T-cell (primary cell): ENCODE results near the gene RIC8B. TPM values are rescaled to one million over a fixed set of nuclear protein-coding genes. Genes with fewer than 3 reads are reported as not detected.
"Not testable (repeated sequence)": the region's sequence is repeated elsewhere in the genome, so short reads cannot be mapped to it uniquely, and the experiment has no call there.

Source experiments
- ATAC-seq, 4 experiments: fragments of 200-7000 bp in 3 of 4; fragments of 150-1000 bp in 1 of 4; cut with Tn5 transposase; replicated peaks in 1 of 4; 1 replicate in 3 of 4; 2 replicates in 1 of 4; pipeline ENCODE4 v1.10.0; 2021; ENCODE audit warnings: moderate library complexity in 3 of 4, mild to moderate bottlenecking in 2 of 4, moderate number of reproducible peaks in 1 of 4
- CTCF ChIA-PET, 2 donors: fragments of 300-600 bp; sonication (Branson Sonifier 250); formaldehyde crosslinking; loops; one replicate each; lab custom pipeline; 2022; ENCODE audit warnings: antibody characterized with exemption in 2 of 2; lab: Charles Lee
- POLR2A ChIA-PET, 2 donors: fragments of 300-600 bp; sonication (Branson Sonifier 250); formaldehyde crosslinking; loops; one replicate each; lab custom pipeline; 2022; ENCODE audit warnings: antibody characterized with exemption in 2 of 2; lab: Charles Lee
- DNase-seq, 35 experiments: peaks; one replicate each; pipeline versions ENCODE4 v3.0.0 to v3.0.0-alpha.2; 2013 to 2023
- H3K27ac ChIP-seq: one replicate; pipeline ENCODE4 v1.5.1; 2013; ENCODE audit warnings: low read length
- H3K27me3 ChIP-seq, 2 experiments: replicated peaks in 1 of 2; 1 replicate in 1 of 2; 2 replicates in 1 of 2; pipeline versions ENCODE4 v1.6.1 to v1.7.0; 2013; ENCODE audit warnings: low read length in 1 of 2, mixed read lengths in 1 of 2; ENCODE audit not compliant: control insufficient read depth in 2 of 2, insufficient read depth in 2 of 2; ENCODE audit errors: extremely low read depth in 1 of 2
- H3K36me3 ChIP-seq, 2 donors: 1 replicate in 1 of 2; 2 replicates in 1 of 2; pipeline versions ENCODE4 v1.6.1 to v1.7.0; 2013; ENCODE audit warnings: low read length in 1 of 2; ENCODE audit not compliant: control insufficient read depth in 2 of 2, insufficient read depth in 1 of 2; ENCODE audit errors: extremely low read depth in 1 of 2
- H3K4me1 ChIP-seq, 2 experiments: 1 replicate in 1 of 2; 2 replicates in 1 of 2; pipeline versions ENCODE4 v1.6.1 to v1.7.0; 2013; ENCODE audit warnings: low read length in 2 of 2, mixed read lengths in 1 of 2; ENCODE audit not compliant: insufficient read depth in 2 of 2, control insufficient read depth in 1 of 2; ENCODE audit errors: extremely low read depth in 1 of 2
- H3K4me3 ChIP-seq, 2 donors: 1 replicate in 1 of 2; 2 replicates in 1 of 2; pipeline versions ENCODE4 v1.5.1 to v1.7.0; 2013; ENCODE audit warnings: mild to moderate bottlenecking in 2 of 2, low read length in 1 of 2, moderate library complexity in 1 of 2; ENCODE audit not compliant: control insufficient read depth in 1 of 2; ENCODE audit errors: extremely low read depth in 1 of 2
- H3K9me3 ChIP-seq: 2 replicates; pipeline ENCODE4 v1.7.0; 2013
- H3K27ac Mint-ChIP-seq, 2 donors: one replicate each; pipeline ENCODE4 v1.8.0; 2020 to 2021; ENCODE audit warnings: mild to moderate bottlenecking in 2 of 2, mixed read lengths in 2 of 2
- H3K27me3 Mint-ChIP-seq, 2 donors: one replicate each; pipeline ENCODE4 v1.8.0; 2021 to 2022; ENCODE audit warnings: mixed read lengths in 2 of 2
- H3K36me3 Mint-ChIP-seq: one replicate; pipeline ENCODE4 v1.8.0; 2021; ENCODE audit warnings: mixed read lengths
- H3K4me1 Mint-ChIP-seq, 3 donors: one replicate each; pipeline ENCODE4 v1.8.0; 2020 to 2022; ENCODE audit warnings: mixed read lengths in 3 of 3, mild to moderate bottlenecking in 1 of 3
- H3K4me3 Mint-ChIP-seq, 3 donors: one replicate each; pipeline ENCODE4 v1.8.0; 2020 to 2022; ENCODE audit warnings: mild to moderate bottlenecking in 3 of 3, mixed read lengths in 3 of 3, moderate library complexity in 3 of 3
- H3K9me3 Mint-ChIP-seq, 3 donors: one replicate each; pipeline ENCODE4 v1.8.0; 2020 to 2022; ENCODE audit warnings: mixed read lengths in 3 of 3
- WGBS: methylation state at CpG from one replicate; pipeline ENCODE4 v1.1.5; 2013; ENCODE audit warnings: missing lambda C conversion rate; ENCODE audit not compliant: insufficient coverage; 5-methylcytosine and 5-hydroxymethylcytosine counted together
- total RNA-seq, 35 experiments: library from RNA in 6 of 35; stranded (reverse) in 6 of 35; fragments of 120-200 nt in 1 of 35; gene quantifications; one replicate each; pipeline versions ENCODE4 v1.2.1 to v1.2.4 and lab custom pipeline; 2013 to 2026

RIC8B gene
- total RNA-seq, 5 donors from 2014 or later (not counting 1 experiment from before 2014, with no cell fraction given) = 12.9 to 16.7 (median 13.9) TPM

- Histone ChIP-seq H3K9me3 (no peaks in the 10 kb centered on the region), H3K27ac (no peak overlapping the region), H3K4me3 (no peak overlapping the region), H3K27me3 (peaks cover 0 to 2% of the 10 kb centered on the region in 2 experiments), H3K4me1 (peaks cover 0 to 7% of the 10 kb centered on the region in 2 experiments), H3K36me3 (no peaks in the 10 kb centered on the region)
- H3K4me1 Mint-ChIP-seq = peaks cover 10 to 15% (median 11%) of the 10 kb centered on the region in 3 donors
- ChIA-PET POLR2A (no interaction called here), CTCF (interaction anchor here (0.8 to 1.8 kb wide), 12 partner anchors 12 to 562 kb away, joined by 3 to 8 read pairs (median 5); partner anchors contain the start of gene POLR3B (in 1 of the 2))
- no peak for ATAC-seq
- peak overlapping the region in 1 of 2 donors; percentile 34 for H3K27ac Mint-ChIP-seq
- H3K27me3 Mint-ChIP-seq = peaks cover 7 to 20% of the 10 kb centered on the region in 2 donors
- H3K9me3 Mint-ChIP-seq = peaks cover 4 to 6% (median 5%) of the 10 kb centered on the region in 3 donors
- WGBS = no CpG with 5 or more reads among the region's 4 CpGs
- H3K4me3 Mint-ChIP-seq = no peak overlapping the region
- peak in 6 of 35 experiments; percentile 4 to 71 (median 11) for DNase-seq
- H3K36me3 Mint-ChIP-seq = peaks cover 5% of the 10 kb centered on the region
Observed at GRCh38 chr12:106919910-106920544, 145.5 kb downstream of the RIC8B start.

GRCh38 chr12:106921976-106922375 is 147.5 kb downstream of the RIC8B start:
- H3K27ac ChIP-seq, H3K36me3 ChIP-seq, H3K4me1 Mint-ChIP-seq, H3K9me3 Mint-ChIP-seq, H3K9me3 ChIP-seq, H3K4me1 ChIP-seq, H3K36me3 Mint-ChIP-seq, H3K27me3 ChIP-seq, H3K4me3 ChIP-seq, H3K4me3 Mint-ChIP-seq, POLR2A ChIA-PET, DNase-seq, H3K27ac Mint-ChIP-seq, ATAC-seq: not testable (repeated sequence)
- no CpG with 5 or more reads among the region's 2 CpGs for WGBS
- H3K27me3 Mint-ChIP-seq = peaks cover 10 to 20% of the 10 kb centered on the region in 2 donors
- CTCF ChIA-PET = interaction anchor here in 1 of 2 donors (0.9 kb wide), 1 partner anchor 29 kb away, joined by 3 read pairs; no protein-coding TSS in a partner anchor

GRCh38 chr12:106923594-106923993 is 149.1 kb downstream of the RIC8B start:
- DNase-seq, H3K36me3 Mint-ChIP-seq, H3K4me3 Mint-ChIP-seq, POLR2A ChIA-PET, ATAC-seq, H3K9me3 Mint-ChIP-seq, H3K27me3 ChIP-seq, H3K9me3 ChIP-seq, H3K4me1 ChIP-seq, H3K27ac Mint-ChIP-seq, H3K4me1 Mint-ChIP-seq, H3K36me3 ChIP-seq, H3K4me3 ChIP-seq, H3K27ac ChIP-seq: not testable (repeated sequence)
- no CpG with 5 or more reads among the region's 2 CpGs for WGBS
- peaks cover 10 to 23% of the 10 kb centered on the region in 2 donors for H3K27me3 Mint-ChIP-seq
- CTCF ChIA-PET = interaction anchor here in 1 of 2 donors (0.5 to 0.7 kb wide), 2 partner anchors 55 to 176 kb away, joined by 3 to 4 read pairs; no protein-coding TSS in a partner anchor

- Mint-ChIP-seq H3K36me3 (peaks cover 5% of the 10 kb centered on the region), H3K9me3 (peaks cover 4 to 6% (median 5%) of the 10 kb centered on the region in 3 donors), H3K27me3 (peaks cover 13 to 20% of the 10 kb centered on the region in 2 donors), H3K4me1 (peaks cover 2 to 5% (median 2%) of the 10 kb centered on the region in 3 donors), H3K4me3 (no peak overlapping the region), H3K27ac (no peak overlapping the region)
- ChIA-PET POLR2A (no interaction called here), CTCF (no interaction called here)
- Histone ChIP-seq H3K9me3 (no peaks in the 10 kb centered on the region), H3K36me3 (no peaks in the 10 kb centered on the region), H3K27ac (no peak overlapping the region), H3K27me3 (peaks cover 4% of the 10 kb centered on the region in 2 experiments), H3K4me3 (no peak overlapping the region), H3K4me1 (no peaks in the 10 kb centered on the region)
- DNase-seq (no peak), ATAC-seq (no peak)
- WGBS = 13% methylated on average over 1 of the region's 3 CpGs
Observed at GRCh38 chr12:106924268-106924861, 149.9 kb downstream of the RIC8B start.

- no peak overlapping the region for H3K27ac Mint-ChIP-seq
- no peak overlapping the region for H3K4me3 Mint-ChIP-seq
- no peak overlapping the region for H3K27ac ChIP-seq
- H3K4me1 ChIP-seq = no peaks in the 10 kb centered on the region
- peaks cover 3 to 4% of the 10 kb centered on the region in 2 experiments for H3K27me3 ChIP-seq
- H3K36me3 ChIP-seq = no peaks in the 10 kb centered on the region
- 100% methylated on average over 1 of the region's 1 CpG for WGBS
- H3K4me1 Mint-ChIP-seq = no peaks in the 10 kb centered on the region
- H3K4me3 ChIP-seq = no peak overlapping the region
- H3K36me3 Mint-ChIP-seq = peaks cover 5% of the 10 kb centered on the region
- ChIA-PET POLR2A (no interaction called here), CTCF (no interaction called here)
- peaks cover 4 to 6% (median 5%) of the 10 kb centered on the region in 3 donors for H3K9me3 Mint-ChIP-seq
- H3K9me3 ChIP-seq = no peaks in the 10 kb centered on the region
- DNase-seq (no peak), ATAC-seq (no peak)
- peaks cover 22 to 29% of the 10 kb centered on the region in 2 donors for H3K27me3 Mint-ChIP-seq
Observed at GRCh38 chr12:106926657-106927056, 152.2 kb downstream of the RIC8B start.

GRCh38 chr12:106934277-106934676 is 159.8 kb downstream of the RIC8B start:
- Histone ChIP-seq H3K4me1 (no peaks in the 10 kb centered on the region), H3K36me3 (no peaks in the 10 kb centered on the region), H3K9me3 (no peaks in the 10 kb centered on the region), H3K27ac (no peak overlapping the region), H3K4me3 (no peak overlapping the region), H3K27me3 (peaks cover 0 to 2% of the 10 kb centered on the region in 2 experiments)
- H3K4me1 Mint-ChIP-seq = no peaks in the 10 kb centered on the region
- no peaks in the 10 kb centered on the region for H3K9me3 Mint-ChIP-seq
- no peaks in the 10 kb centered on the region for H3K36me3 Mint-ChIP-seq
- ChIA-PET POLR2A (no interaction called here), CTCF (no interaction called here)
- H3K27me3 Mint-ChIP-seq = peaks cover 17 to 22% of the 10 kb centered on the region in 2 donors
- H3K4me3 Mint-ChIP-seq = no peak overlapping the region
- H3K27ac Mint-ChIP-seq = no peak overlapping the region
- ATAC-seq (no peak), DNase-seq (no peak)
- WGBS = 100% methylated on average over 2 of the region's 3 CpGs
